Occipital lobe (tissue), 2 donors: Measurements from ENCODE around the gene ARHGAP28. TPM values are rescaled to one million over a fixed set of nuclear protein-coding genes. Genes with fewer than 3 reads are reported as not detected.

Experiments used
- DNase-seq: peaks from one replicate; lab custom pipeline; 2025; lab: John Stamatoyannopoulos, UW
- total RNA-seq: library from RNA; depleted of rRNA; stranded (reverse); fragments of >200 nt; gene quantifications from one replicate; pipeline ENCODE4 v1.2.3, GENCODE V29; 2014

ARHGAP28 gene
- total RNA-seq, 1 donor from 2014 or later: 21.2 TPM

DNA sequence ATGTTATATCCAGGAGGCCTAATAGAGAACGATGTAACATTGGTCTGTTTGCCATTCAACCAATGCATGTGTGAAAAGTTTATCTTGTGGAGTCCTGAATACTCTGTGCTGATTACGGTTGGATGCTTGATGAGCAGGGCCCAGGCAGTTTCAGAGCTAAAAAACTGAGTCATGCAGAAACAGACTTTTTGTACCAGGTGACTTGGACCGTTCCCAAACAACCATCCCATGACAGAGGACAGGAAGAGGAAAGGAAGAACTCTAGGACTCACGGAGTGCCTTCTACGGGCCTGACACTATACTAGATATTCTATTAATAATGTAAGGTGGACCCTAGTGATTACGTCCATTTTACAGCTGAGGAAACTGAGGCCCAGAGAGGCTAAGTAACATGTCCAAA, 142.1 kb downstream of the ARHGAP28 start:
- DNase-seq: no peak

DNA sequence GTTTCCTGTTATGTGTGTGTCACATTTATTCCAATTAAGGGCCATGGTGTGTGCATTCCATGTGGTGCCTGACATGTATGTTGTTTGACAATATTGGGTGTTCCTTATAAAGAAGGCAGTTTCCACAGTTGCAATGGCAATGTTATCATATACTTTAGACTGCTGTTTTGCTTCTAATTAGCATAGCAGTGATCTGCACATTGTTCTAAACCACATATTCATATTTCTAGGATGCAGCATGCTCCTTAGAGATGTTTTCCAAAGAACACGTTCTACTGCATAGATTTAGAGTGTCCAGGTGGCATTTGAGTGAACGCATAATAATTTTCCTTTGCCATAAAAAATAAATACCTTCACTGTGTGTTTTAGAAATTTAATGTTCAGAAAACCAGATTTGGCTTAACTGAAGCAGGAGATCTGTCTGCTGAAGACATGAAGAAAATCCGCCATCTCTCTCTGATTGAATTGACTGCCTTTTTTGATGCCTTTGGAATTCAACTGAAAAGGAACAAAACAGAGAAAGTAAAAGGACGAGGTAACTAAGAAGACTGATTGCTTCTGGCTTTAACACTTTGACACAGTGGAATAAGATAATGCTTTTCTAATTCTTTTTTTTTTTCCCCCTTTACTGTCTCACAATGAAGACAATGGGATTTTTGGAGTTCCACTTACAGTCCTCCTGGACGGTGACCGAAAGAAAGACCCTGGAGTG, 143.7 kb downstream of the ARHGAP28 start:
- DNase-seq: no peak

DNA sequence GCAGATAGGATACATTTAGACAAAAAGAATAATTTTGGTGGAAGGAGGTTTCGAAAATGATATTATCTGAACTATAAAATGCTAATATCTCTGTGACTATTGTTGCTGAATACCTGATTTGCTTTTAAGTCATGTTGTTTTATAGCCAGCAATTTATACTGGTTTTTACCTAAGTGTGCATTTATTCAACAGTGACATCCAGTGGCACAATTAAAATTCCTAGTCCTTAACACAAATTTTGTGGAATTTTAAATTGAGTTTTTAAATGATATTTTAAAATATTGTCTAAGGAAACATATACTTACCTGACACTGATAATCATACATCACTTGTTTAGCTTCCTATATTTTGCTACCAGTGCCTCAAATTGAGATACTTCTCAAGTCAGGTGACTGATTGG, 144.8 kb downstream of the ARHGAP28 start:
- DNase-seq: no peak

DNA sequence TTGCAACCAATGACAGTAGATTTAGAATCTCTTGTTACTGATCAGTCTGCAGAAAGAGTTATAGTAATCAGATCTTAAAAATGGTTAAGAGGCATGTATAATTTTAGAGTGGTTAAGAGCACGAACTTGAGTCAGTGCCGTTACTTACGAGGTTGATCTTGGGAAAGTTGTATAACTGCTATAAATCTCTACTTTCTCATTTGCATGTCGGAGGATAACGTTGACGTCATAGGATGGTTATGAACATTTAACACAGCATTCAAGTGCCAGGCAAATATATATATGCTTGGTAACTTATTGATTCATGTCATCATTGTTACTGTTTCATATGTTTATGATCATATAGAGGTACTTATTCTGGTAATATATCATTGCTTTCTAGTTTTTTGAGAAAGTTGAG, 146.2 kb downstream of the ARHGAP28 start:
- DNase-seq: no peak

DNA sequence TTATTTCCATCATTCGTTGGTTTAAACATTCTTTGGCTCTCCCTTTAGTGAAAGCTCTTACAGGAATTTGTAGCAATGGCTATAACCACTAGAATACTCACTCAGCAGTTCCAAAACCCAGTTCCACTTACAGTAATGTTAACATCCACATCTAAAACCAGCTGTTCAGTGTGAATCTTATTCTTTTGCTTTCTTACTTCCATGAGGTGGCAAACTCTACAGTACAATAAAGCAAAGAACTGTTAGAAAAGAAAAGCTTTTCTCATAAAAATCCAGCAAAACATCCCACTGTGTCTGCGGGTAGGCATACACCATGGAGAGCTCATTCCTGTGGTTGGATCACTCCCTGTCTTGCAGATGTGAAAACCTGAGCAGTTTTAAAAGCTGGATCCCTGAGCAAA, 147.1 kb downstream of the ARHGAP28 start:
- DNase-seq: no peak

DNA sequence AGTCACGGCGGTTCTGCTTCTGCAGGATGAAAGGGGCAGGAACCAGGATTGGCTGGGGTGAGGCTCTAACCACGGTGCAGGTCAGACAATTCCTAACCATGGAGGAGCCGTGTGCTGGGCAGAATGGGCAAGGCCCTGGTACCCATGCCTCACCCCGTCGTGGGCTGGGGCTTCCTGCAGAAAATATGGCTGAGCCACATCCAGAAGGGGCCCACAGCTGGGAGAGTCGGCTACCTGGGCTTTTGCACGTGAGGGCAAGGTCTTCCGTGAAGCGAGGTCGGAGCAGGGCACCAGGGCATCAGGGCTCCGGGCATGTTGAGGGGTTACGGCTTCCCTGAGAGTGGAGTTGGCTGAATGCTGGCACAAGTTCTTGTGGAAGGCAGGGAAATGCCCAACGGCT, 147.8 kb downstream of the ARHGAP28 start:
- no peak for DNase-seq

DNA sequence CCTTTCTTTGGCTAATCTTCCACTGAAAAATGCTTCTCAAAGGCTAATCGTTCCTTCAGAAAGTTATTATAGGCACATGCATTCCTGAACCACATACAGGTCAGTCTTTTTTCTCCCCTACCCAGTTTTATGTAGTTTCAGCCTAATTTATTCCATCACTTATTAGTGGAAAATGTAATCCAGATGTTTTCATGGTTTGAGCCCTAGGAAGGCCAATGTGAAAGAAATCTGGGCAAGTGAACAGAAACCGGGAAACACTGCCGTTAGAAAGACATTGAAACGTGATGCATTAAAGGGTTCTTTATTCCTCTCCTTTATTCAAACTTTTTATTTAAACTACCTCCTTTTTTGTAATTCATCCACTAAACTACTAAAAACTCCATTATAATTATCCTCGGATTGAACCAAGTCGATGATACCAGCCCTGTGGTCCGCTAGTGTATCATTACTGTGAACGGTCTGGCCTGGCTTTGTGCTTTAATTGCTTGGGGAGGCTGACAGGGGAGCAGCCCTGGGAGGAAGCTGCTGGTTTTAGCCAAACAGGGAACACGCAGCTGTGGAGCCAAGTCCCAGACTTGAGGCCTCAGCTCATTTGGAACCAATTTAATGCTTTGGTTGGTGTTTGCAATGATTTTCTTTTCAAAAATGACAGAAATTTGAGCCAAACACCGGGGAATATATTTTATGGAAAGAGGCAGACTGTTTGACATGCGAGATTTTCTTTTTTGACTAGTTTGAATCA, 149.2 kb downstream of the ARHGAP28 start:
- no peak for DNase-seq

DNA sequence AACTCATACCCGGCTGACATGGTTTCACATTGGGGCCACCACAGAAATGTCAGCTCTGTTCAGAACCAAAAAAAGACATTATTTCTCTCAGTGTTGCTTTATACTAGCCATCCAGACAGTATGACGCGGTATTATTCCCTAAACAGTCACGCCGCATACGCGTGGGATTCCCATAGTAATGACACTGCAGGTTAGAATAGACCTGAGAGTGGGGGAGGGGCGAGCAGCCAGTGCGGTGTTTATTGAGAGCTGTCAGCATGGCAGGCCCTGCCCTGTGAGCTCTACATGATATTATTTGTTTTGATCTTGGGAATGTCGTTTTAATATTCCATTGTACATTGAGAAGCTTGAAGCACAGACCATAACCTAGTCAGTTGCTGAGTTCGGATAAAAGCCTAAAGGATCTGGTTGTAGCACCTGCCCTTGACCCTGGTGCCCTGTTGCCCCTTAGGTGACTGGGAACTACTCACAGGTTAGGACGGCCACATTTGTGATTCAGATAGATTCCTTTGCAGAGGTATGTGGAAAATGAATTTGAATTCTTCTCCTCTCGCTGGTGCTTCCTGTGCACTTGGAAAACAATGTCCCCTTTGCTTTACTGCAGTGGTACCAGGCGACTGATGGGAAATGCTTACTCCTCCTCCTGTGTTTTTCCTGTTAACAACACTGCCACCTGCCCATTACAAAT, 150.1 kb downstream of the ARHGAP28 start:
- no peak for DNase-seq

DNA sequence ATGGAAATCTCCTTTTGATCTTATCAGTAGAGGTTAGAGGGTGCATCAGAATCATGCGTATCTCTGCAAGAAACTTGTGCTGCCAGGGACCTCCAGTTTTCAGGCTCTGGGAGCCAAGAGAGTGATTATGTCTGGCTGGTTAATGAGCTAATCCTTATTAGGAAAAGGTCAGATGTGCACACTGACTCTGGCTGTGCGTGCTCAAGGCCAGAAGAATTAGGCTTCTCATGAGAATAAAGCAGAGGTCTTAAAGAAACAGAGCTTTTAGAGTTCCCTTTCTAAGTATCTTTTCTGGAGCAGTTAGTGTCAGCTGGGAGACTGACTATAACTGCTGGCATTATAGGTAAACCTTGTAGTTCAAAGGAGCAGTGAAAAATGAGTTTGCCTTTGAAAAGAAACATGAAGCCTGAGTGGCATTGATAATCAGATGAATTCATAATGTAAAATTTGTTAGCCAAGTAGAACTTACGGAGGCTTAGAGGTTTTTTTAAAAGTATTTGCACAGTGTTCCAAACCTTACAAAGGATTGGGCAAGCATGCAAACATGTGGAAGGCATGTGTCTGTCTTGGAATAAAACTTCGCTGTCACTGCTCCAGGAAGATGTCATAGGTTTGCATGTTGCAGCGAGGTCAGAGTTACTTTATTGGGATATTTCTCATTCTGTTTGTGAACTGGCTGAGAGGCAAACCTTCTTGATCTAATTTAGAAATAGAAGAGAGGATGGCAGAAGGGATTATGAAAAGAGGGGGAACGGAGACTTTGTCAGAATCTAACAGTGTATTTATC, 151.7 kb downstream of the ARHGAP28 start:
- no peak for DNase-seq

DNA sequence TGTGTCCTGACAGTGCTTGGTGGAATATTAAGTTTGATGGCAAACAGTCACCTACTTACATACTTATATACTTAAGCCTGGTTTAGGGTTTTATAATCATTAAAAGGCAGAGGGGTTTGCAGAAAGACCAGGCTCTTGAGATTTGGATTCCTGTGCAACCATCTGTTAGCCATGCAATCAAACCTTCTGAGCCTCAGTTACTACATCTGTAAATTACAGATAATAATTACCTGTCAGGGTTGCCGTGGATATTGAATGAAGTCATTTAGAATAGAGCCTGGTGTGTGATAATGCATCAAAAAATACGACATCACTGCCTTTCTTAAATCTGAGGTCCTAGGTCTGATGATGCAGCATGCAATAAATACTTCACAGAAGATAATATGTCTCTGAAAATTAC, 152.9 kb downstream of the ARHGAP28 start:
- DNase-seq: no peak

DNA sequence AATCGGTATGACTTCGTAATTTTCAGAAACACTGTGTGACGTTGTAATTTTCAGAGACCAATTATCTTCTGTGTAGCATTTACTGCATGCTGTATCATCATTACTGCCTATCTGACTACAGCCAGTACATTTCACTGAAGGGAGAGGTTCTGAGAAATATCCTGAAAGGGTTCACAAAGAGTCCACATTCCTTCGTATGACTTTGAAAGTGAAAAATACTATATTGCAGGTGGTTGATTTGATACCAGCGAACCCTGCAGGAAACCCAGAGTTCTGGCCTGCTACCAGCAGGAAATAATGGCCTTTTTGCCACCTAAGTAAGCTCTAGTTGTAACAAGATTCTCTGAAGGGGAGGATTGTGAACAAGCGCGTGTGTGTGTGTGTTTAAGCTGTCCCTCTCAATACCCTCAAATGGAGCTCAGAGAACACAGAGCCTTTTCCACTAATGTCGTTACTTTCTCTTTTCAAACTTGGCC, 155.5 kb downstream of the ARHGAP28 start:
- DNase-seq: no peak

DNA sequence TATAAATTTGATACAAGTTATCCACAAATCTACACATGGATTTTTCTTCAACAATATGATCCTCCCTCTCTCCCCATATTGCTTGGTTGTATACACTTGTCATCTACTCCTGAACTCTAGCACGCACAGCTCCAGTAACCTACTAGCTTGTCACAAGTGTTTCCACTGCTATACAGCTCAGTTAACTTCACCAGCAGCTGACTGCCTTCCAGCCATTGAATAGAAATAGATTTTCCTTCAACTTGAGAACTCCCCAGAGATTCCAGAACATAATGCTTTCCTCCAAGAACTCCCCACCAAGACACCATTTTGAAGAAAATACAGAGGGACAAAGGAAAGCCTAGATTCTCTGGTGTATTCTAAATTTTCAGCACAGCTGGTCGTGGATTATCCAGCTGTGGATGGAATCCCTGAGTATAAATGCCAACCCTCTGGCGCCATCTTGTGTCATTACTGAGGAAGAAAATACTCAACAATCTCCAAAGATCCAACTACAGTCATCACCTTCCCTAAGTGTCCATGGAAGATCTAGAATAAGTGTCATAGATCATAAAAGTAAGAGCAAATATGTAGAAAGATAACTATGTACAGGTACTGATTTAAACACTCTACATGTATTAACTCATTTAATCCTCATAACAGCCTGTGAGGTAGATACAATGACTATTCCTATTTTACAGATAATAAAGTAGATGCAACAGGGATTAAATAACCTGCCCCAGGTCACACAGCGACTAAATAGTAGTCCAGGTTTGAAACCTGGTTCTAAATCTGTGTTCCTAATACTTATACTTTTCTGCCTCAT, 156.7 kb downstream of the ARHGAP28 start:
- peak; percentile 13 for DNase-seq

DNA sequence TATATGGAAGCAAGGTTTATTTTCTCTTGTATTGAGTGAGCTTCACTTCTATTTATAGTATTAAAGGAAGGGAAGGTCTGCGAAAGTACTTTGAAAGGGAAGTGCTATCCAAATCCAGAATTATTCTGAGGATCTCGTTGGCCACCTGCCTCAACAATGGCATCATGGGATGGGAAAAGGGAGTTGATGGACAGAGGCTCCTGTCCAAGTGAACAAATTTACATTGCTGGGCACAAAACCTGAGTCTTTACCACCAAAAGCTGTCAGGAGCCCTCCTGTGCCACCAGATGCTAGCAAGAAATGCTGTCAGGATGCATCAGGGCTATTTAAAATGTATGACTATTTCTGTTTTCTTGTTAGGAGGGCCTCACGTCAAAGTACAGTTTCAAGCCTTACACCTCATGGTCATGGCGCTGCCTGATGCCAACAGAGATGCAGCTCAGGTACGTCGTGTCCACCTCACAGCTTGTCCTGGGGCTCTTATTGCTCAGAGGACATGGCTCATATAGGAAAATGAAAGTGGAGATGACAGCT, 157.3 kb downstream of the ARHGAP28 start:
- no peak for DNase-seq

DNA sequence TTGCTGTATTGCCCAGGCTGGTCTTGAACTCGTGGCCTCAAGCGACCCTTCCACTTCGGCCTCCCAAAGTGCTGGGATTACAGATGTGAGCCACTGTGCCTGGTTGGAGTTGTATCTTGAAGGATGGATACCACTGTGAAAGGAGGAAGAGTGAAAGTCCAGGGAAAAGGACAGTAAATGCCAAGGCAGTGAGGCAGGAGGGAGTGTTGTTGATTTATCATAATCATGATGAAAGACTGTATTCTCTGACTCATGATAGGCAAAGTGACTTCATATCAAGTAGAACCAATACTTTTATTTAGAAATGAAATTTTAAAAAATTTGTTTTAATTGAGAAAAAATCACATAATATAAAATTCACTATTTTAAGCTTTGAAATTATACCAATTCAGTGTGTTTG, 162.3 kb downstream of the ARHGAP28 start:
- DNase-seq: no peak

DNA sequence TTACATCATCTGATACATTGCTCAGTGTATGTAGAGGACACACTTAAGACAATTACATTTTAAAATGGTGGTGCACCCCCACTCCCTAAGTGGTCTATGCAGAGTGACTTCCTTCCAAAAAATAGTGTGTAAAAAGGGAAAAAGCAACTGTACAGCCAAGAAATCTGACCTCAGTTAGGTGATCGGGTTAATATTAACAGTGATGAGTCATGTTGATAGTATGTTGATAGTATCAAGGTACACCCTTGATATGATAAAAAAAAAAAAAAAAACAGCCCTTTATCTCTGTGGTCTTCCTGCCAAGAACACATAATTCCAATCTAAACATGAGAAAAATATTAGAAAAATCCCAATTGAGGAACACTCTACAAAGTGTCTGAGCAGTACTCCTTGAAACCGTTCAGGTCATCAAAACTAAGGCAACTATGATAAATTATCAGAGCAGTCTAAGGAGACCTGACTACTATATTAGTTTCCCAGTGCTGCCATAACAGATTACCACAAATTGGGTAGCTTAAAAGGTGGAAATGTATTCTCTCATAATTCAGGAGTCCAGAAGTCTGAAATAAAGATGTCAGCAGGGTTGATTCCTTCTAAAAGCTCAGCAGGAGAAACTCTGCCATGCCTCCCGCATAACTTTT, 171.9 kb downstream of the ARHGAP28 start:
- DNase-seq: no peak

DNA sequence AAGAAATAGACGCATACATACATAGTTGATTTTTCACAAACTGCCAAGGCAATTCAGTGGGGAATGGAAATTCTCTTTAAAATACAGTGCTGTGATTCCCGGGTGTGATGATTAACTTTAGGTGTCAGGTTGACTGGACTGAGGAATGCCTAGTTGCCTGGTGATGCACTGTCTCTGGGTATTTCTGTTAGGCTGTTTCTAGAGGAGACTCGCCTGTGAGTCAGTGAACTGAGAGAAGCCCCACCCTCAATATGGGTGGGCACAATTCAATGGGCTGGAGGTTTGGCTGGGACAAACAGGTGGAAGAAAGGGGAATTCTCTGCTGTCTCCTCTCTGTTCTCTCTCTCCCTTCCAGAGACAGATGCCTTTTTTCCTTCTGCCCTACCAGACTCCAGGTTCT, 187.6 kb downstream of the ARHGAP28 start:
- no peak for DNase-seq

DNA sequence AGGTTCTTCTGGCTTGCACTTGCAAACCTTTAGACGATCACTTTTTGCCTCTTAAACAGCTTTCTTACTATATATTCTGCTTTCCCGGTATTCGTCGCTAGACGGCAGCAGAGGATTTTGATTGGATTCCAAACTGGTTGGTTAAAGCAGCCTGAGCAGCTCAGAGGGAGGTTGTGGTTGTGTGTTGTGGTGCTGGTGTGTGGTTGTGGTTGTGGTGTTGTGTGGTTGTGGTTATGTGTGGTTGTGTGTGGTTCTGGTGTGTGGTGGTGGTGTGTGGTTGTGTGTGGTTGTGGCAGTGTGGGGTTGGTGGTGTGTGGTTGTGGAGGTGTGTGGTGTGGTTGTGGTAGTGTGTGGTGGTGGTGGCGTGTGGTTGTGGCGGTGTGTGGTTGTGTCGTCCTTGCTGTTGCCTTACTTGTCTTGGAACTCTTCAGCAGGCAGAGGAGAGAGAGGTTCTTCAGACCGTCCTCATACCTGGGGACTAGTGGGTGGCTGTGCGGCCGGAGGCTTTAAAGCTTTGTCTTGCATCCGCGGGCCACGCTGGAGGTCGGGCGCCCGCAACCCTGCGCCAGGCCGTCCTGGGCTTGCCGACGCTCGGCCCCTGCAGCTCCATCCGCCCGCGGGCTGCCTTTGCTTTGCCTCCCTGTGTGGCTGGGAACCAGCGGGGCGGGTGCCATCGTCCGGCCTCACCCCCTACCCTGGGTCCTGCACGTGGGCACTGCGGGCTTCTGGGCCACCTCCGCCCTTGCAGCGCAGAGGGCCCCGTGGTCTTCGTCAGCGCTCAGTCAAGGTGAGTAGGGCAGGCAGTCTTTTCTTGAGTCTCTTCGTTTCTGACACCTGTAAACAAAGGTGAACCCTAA, 190.8 kb downstream of the ARHGAP28 start:
- peak; percentile 11 for DNase-seq

DNA sequence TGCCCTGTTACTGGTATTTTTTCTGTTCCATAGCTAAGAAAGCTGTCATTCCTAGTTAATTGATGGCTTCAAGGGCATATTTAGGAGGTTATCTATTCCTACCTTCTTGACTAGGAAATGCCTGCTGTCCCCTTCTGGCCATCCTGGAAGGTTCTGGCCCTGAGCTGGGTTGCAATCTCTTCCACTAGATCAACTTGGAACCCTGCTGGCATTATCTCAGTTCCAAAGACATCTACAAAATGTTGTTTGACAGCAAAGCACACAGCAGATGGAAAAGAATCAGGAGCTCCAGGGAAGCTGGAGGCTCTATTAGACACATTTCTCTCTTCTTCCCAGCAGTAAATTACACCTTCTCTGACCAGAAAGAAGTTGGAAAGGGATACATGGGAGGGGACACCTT, 192.1 kb downstream of the ARHGAP28 start:
- DNase-seq: no peak

DNA sequence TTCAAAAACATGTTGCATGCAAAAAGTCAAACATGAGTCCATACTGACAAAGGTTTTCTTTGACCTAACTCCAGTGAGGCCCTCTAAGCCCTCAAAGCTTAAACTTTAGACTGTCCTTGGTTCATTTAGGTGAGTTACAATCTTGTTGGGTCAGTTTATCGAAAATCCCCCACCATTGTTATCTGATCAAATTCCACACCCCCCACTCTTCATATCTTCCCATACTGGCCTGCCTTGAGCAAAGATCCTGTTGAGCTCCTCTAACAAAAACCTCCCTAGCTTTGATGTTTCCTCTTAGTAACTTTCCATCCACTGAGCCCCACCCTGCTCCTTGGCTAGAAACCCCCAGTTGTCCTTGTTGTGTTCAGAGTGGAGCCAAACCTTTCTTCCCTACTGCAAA, 193.7 kb downstream of the ARHGAP28 start:
- DNase-seq: no peak
